GM08714 (cell line): ENCODE measurements around the gene ERICH6.

Experiments
- H3K4me3 ChIP-seq: fragments of 200-500 bp; sonication (Bioruptor generic); 2 replicates; pipeline ENCODE4 v1.5.1; 2014; ENCODE audit warnings: mild to moderate bottlenecking, low read length, inconsistent platforms
- ZNF274 ChIP-seq: IDR thresholded peaks from 2 replicates; pipeline ENCODE4 v1.6.1; 2012; ENCODE audit warnings: mild to moderate bottlenecking, low read depth, low read length

ERICH6 gene

GRCh38 chr3:150740733-150741496, 37.2 kb upstream of the ERICH6 start:
- TF ChIP-seq ZNF274: no peak
- no peak overlapping the region for H3K4me3 ChIP-seq

GRCh38 chr3:150739877-150740645, 36.3 kb upstream of the ERICH6 start:
- H3K4me3 ChIP-seq: peak overlapping the region; percentile 25; the same call in 1 of the 2 replicates
- TF ChIP-seq ZNF274: no peak

- no peak for TF ChIP-seq ZNF274
- H3K4me3 ChIP-seq: no peak overlapping the region; the same call in 1 of the 2 replicates
Observed at GRCh38 chr3:150739200-150739863, 35.6 kb upstream of the ERICH6 start.

- H3K4me3 ChIP-seq: no peak overlapping the region
- no peak for TF ChIP-seq ZNF274
Observed at GRCh38 chr3:150738688-150739087, 35.0 kb upstream of the ERICH6 start.

GRCh38 chr3:150737874-150738679, 34.4 kb upstream of the ERICH6 start:
- no peak for TF ChIP-seq ZNF274
- H3K4me3 ChIP-seq: no peak overlapping the region

- TF ChIP-seq ZNF274: no peak
- H3K4me3 ChIP-seq: no peak overlapping the region
Observed at GRCh38 chr3:150736903-150737832, 33.4 kb upstream of the ERICH6 start.

GRCh38 chr3:150736316-150736719, 32.6 kb upstream of the ERICH6 start:
- no peak for TF ChIP-seq ZNF274
- no peak overlapping the region for H3K4me3 ChIP-seq

GRCh38 chr3:150734795-150735119, 31.0 kb upstream of the ERICH6 start:
- no peak overlapping the region for H3K4me3 ChIP-seq
- no peak for TF ChIP-seq ZNF274

GRCh38 chr3:150733936-150734794, 30.4 kb upstream of the ERICH6 start:
- no peak overlapping the region for H3K4me3 ChIP-seq
- no peak for TF ChIP-seq ZNF274

GRCh38 chr3:150733373-150733935, 29.7 kb upstream of the ERICH6 start:
- no peak for TF ChIP-seq ZNF274
- H3K4me3 ChIP-seq: no peak overlapping the region

GRCh38 chr3:150729682-150730360, 26.1 kb upstream of the ERICH6 start:
- no peak for TF ChIP-seq ZNF274

More at GRCh38 chr3:150729682-150730360, 26.1 kb upstream of the ERICH6 start:
- no peak overlapping the region for H3K4me3 ChIP-seq
